K562 treated with DMSO at 1 percent for 12 hours (cell line): ENCODE results near the gene PCLO. TPM values are rescaled to one million over a fixed set of nuclear protein-coding genes. Genes with fewer than 3 reads are reported as not detected.

Experiments used
- total RNA-seq: library from RNA; unstranded; fragments of 300-600 nt; gene quantifications from 2 replicates; pipeline ENCODE4 v1.2.3, GENCODE V29; 2022; ENCODE audit not compliant: insufficient read depth

Gene PCLO, protein sequence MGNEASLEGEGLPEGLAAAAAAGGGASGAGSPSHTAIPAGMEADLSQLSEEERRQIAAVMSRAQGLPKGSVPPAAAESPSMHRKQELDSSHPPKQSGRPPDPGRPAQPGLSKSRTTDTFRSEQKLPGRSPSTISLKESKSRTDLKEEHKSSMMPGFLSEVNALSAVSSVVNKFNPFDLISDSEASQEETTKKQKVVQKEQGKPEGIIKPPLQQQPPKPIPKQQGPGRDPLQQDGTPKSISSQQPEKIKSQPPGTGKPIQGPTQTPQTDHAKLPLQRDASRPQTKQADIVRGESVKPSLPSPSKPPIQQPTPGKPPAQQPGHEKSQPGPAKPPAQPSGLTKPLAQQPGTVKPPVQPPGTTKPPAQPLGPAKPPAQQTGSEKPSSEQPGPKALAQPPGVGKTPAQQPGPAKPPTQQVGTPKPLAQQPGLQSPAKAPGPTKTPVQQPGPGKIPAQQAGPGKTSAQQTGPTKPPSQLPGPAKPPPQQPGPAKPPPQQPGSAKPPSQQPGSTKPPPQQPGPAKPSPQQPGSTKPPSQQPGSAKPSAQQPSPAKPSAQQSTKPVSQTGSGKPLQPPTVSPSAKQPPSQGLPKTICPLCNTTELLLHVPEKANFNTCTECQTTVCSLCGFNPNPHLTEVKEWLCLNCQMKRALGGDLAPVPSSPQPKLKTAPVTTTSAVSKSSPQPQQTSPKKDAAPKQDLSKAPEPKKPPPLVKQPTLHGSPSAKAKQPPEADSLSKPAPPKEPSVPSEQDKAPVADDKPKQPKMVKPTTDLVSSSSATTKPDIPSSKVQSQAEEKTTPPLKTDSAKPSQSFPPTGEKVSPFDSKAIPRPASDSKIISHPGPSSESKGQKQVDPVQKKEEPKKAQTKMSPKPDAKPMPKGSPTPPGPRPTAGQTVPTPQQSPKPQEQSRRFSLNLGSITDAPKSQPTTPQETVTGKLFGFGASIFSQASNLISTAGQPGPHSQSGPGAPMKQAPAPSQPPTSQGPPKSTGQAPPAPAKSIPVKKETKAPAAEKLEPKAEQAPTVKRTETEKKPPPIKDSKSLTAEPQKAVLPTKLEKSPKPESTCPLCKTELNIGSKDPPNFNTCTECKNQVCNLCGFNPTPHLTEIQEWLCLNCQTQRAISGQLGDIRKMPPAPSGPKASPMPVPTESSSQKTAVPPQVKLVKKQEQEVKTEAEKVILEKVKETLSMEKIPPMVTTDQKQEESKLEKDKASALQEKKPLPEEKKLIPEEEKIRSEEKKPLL (N-terminal part only)
- not detected in 2 replicates for total RNA-seq

GRCh38 chr7:83162402-83163256 is at the start of gene PCLO:
Gene PCLO (minus strand): TSS chr7:83162884. CDS start chr7:83162592, 292 bp downstream.

